GM19035 (cell line): ENCODE data around the gene RFPL3.
"Not testable (repeated sequence)": the region's sequence is repeated elsewhere in the genome, so short reads cannot be mapped to it uniquely, and the experiment has no call there.

ENCODE experiments used
- ATAC-seq: cut with Tn5 transposase; IDR thresholded peaks from one replicate; pipeline ENCODE4 v1.9.1; 2021; ENCODE audit not compliant: unreplicated experiment

The RFPL3 gene

DNA sequence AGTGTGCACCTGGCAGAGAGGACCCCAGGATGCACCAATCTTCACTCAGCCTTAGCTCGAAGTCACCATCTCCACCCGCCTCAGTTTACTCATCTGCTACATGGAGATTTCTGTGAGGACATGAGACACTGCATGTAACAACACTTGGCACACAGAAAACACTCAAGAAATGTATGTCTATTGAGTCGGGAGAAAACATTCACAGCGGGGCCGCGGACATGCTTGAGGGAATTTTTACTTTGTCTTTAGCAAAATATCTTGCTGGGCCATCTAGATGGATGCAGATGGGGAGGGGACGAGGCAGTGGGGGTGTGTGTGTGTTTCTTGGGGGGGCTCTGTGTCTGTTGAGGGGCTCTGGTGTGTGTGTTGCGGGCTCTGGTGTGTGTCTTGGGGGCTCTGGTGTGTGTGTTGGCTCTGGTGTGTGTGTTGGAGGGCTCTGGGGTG, 28.4 kb upstream of the RFPL3 start:
- no peak for ATAC-seq

GRCh38 chr22:32331236-32331917, 26.3 kb upstream of the RFPL3 start:
- no peak for ATAC-seq

GRCh38 chr22:32331918-32332725, 25.5 kb upstream of the RFPL3 start:
- ATAC-seq, result no peak

GRCh38 chr22:32333141-32333768, 24.4 kb upstream of the RFPL3 start:
- ATAC-seq, result no peak

- no peak for ATAC-seq
Observed at GRCh38 chr22:32333769-32334659, 23.7 kb upstream of the RFPL3 start.

GRCh38 chr22:32334660-32335365, 22.9 kb upstream of the RFPL3 start:
- no peak for ATAC-seq

- ATAC-seq, result no peak
Observed at GRCh38 chr22:32335471-32335870, 22.2 kb upstream of the RFPL3 start.

GRCh38 chr22:32336121-32336603, 21.5 kb upstream of the RFPL3 start:
- no peak for ATAC-seq

GRCh38 chr22:32336771-32337424, 20.8 kb upstream of the RFPL3 start:
- no peak for ATAC-seq

DNA sequence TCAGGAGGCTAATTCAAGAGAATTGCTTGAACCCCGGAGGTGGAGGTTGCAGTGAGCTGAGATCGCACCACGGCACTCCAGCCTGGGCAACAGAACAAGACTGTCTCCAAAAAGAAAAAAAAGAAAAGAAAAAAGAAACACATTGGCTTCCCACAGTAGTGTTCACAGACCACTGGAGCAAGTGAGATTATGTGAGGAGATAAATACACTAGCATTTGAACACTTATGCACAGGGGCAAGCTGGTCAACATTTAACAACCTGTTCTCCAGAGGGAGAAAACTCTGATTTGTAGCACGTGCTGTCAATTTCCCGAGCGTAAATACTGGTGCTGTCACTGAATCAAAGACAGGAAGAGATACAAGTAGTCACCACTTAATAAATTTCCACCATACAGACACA, 20.2 kb upstream of the RFPL3 start:
- ATAC-seq, result not testable (repeated sequence)

- ATAC-seq, result no peak
Observed at GRCh38 chr22:32338757-32339156, 18.9 kb upstream of the RFPL3 start.

DNA sequence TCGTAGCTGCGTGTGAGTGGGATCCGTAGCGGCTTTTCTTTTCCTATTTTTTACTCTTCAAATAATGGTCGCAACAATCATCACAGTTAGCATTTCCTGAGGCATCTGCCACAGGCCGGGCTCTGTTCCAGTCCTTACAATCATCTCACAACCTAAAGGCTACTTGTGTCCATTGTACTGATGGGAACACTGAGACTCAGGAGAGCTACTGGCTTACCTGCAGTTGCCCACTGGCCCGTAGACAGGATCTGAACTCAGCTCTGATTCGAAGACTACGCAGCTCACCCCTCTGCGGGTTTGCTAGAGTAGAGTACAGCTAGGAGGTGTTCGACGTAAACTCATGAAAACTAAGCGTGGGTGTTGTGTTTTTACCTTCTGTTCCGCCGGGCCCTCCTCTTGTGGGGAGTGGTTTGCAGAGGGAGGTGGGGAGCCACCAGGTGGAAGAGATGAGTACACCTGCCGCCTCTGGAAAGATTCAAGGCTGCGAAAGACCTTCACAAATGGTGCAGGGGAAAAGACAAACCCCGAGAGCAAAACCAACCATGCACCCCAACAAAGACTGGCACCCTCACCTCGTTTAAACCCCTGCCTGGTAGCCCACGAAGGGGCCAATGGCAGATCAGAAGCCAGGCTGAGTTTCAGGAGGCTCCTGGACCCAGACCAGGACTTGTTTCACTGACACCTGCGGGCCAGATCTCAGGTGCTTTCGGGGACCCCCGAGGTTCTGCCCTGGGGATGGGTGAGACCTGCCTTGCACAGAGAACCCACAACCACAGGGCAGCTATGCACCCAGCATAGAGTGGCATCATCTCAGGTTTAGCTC, 18.3 kb upstream of the RFPL3 start:
- ATAC-seq, result no peak

DNA sequence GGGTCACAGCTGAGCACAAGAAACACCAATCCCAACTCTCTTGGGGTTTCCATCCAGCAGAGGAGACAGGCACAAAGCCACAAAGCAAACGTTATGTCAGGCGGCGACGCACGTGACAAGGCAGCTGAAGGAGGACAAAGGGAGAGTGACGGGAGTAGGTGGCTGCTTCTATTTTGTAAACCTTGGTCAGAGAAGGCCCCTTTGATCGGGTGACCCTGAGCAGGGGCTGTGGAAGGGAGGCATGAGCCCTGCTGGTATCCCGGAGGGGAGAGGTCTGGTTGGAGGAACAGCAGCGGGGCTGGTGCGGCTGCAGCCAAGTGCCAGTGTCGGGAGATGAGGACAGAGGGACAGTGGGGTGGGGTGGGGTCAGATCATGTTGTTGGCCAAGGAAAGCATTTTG, 17.3 kb upstream of the RFPL3 start:
- ATAC-seq, result no peak

DNA sequence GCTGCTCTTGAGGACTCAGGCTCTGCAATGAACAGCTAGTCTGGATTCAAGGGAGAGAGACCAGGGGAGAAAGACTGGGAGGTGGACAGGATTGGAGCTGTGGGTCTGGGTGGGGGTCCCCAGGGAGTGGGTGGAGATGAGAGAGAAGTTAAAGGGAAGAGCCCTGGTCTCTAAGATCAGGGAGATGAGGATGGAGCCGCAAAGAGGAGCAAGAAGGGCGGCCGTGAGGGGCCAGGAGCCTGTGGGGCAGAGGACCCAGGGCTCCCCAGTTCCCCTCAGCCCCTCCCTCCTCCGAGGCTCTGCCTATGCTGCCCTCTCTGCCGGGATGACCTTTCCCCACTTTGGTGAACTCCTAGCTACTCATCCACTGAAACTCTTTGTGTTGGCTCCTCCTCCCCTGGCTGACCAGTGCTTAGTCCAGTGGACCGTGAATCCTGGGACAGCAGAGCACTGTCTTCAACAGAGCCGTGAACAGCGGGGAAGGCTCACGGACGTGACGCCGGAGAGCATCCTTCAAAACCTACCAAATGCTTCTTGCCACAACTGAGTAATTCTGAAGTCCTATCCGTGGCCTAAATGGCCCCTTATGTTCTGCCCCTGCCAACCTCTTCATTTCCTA, 16.4 kb upstream of the RFPL3 start:
- no peak for ATAC-seq

DNA sequence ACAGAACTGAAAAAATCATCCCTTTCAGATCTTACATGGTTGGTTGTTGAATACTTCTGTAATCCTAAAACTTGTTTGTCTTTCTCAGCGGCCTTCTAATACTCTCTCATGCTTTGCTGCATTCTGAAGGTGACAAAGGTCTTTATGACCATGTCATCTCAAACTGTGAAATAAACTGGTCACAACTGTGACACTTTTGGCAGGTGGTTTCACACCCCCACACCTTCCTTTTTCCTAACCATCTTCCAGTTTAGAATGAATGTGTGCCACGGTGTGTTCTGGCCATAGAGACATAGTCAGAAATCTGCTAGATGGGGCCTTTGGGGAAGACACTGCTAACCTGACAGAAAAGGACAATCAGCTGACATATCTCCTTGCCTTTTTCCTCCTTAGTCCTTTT, 14.7 kb upstream of the RFPL3 start:
- ATAC-seq, result no peak

DNA sequence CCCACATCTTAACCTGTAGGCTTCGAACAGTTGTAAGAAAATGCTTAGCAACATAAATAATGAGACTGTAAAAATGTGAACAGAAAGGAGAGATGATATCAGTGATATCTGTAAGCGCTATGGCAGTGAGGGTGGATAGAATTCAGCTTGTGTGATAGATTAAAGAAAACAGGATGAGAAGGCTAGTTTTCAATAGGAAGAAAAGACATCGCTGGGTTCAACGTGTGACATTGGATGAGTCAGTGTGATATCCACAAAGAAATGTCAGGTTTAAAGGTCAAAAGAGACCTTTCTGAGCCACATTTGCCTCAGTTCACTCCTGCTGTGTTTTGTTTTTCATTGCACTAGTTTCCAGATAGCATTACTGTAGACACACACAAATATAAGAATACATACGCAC, 13.7 kb upstream of the RFPL3 start:
- ATAC-seq, result no peak

DNA sequence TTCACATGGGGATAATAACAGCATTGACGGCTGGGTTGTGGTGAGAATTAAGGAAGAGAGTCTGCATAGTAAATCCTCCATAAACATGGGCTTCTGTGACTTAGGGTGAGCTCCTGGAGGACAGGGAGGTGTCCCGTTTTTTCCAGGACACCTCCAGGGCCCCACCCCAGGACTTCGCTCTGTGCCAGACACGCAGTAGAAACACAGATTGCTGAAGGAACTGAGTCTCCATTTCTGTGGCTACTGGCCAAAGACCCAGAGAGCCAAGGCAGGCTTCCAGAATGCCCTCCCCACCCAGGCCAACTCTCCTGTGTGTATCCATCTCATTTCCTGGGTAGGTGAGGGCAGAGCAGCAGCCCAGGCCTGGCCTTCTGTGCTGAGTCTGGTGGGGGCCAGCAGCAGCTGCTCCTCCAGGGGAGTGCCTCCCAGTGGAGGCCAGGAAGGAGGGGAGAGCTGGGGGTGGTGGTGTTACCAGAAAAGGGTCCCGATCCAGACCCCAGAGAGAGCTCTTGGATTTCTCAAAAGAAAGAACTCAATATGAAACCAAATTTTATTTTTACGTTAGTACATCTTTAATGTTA, 9.5 kb upstream of the RFPL3 start:
- ATAC-seq, result no peak

- ATAC-seq, result not testable (repeated sequence)
Observed at GRCh38 chr22:32351875-32352274, 5.8 kb upstream of the RFPL3 start.
